Measurements from ENCODE around the gene TRIP10.
"Not testable (repeated sequence)": the region's sequence is repeated elsewhere in the genome, so short reads cannot be mapped to it uniquely, and the experiment has no call there.

TRIP10 gene

GRCh38 chr19:6739390-6739882 is at the start of gene TRIP10:
Gene TRIP10, plus strand, starts transcription at chr19:6739680. Its CDS starts 82 bp downstream, at chr19:6739762.
- peak; percentile 67 for DNase-seq (ENCODE audit: low spot score)

- no peak for DNase-seq (ENCODE audit: low spot score)
These were observed 49.2 kb upstream of the TRIP10 start for GRCh38 chr19:6690160-6690885.

GRCh38 chr19:6691342-6691741 is 48.1 kb upstream of the TRIP10 start:
- DNase-seq (ENCODE audit: low spot score), result no peak

- DNase-seq (ENCODE audit: low spot score), result no peak
These were observed 47.5 kb upstream of the TRIP10 start for GRCh38 chr19:6692027-6692426.

GRCh38 chr19:6693056-6693471 is 46.4 kb upstream of the TRIP10 start:
- DNase-seq (ENCODE audit: low spot score), result no peak

GRCh38 chr19:6693681-6694080 is 45.8 kb upstream of the TRIP10 start:
- no peak for DNase-seq (ENCODE audit: low spot score)

GRCh38 chr19:6694147-6694815 is 45.2 kb upstream of the TRIP10 start:
- DNase-seq (ENCODE audit: low spot score), result no peak

- DNase-seq (ENCODE audit: low spot score), result no peak
These were observed 43.1 kb upstream of the TRIP10 start for GRCh38 chr19:6696239-6696820.

GRCh38 chr19:6697291-6697690 is 42.2 kb upstream of the TRIP10 start:
- no peak for DNase-seq (ENCODE audit: low spot score)

GRCh38 chr19:6699935-6700334 is 39.5 kb upstream of the TRIP10 start:
- DNase-seq (ENCODE audit: low spot score), result no peak

- DNase-seq (ENCODE audit: low spot score), result no peak
These were observed 38.7 kb upstream of the TRIP10 start for GRCh38 chr19:6700586-6701316.

- no peak for DNase-seq (ENCODE audit: low spot score)
These were observed 33.4 kb upstream of the TRIP10 start for GRCh38 chr19:6705931-6706632.

GRCh38 chr19:6706633-6706958 is 32.9 kb upstream of the TRIP10 start:
- DNase-seq (ENCODE audit: low spot score), result no peak

GRCh38 chr19:6707011-6707657 is 32.3 kb upstream of the TRIP10 start:
- no peak for DNase-seq (ENCODE audit: low spot score)

GRCh38 chr19:6707658-6708018 is 31.8 kb upstream of the TRIP10 start:
- no peak for DNase-seq (ENCODE audit: low spot score)

GRCh38 chr19:6708346-6708745 is 31.1 kb upstream of the TRIP10 start:
- no peak for DNase-seq (ENCODE audit: low spot score)

GRCh38 chr19:6708913-6709312 is 30.6 kb upstream of the TRIP10 start:
- not testable (repeated sequence) for DNase-seq (ENCODE audit: low spot score)

GRCh38 chr19:6709549-6709948 is 29.9 kb upstream of the TRIP10 start:
- no peak for DNase-seq (ENCODE audit: low spot score)

- DNase-seq (ENCODE audit: low spot score), result no peak
These were observed 29.0 kb upstream of the TRIP10 start for GRCh38 chr19:6710273-6711077.

GRCh38 chr19:6711078-6711361 is 28.5 kb upstream of the TRIP10 start:
- DNase-seq (ENCODE audit: low spot score), result no peak

GRCh38 chr19:6711605-6712004 is 27.9 kb upstream of the TRIP10 start:
- no peak for DNase-seq (ENCODE audit: low spot score)
